Measurements from ENCODE around the gene HSCB.
A peak's percentile ranks its signal among the peaks of the same experiment; 100 is the strongest.
"Not testable (repeated sequence)": the region's sequence is repeated elsewhere in the genome, so short reads cannot be mapped to it uniquely, and the experiment has no call there.

Gene HSCB

DNA sequence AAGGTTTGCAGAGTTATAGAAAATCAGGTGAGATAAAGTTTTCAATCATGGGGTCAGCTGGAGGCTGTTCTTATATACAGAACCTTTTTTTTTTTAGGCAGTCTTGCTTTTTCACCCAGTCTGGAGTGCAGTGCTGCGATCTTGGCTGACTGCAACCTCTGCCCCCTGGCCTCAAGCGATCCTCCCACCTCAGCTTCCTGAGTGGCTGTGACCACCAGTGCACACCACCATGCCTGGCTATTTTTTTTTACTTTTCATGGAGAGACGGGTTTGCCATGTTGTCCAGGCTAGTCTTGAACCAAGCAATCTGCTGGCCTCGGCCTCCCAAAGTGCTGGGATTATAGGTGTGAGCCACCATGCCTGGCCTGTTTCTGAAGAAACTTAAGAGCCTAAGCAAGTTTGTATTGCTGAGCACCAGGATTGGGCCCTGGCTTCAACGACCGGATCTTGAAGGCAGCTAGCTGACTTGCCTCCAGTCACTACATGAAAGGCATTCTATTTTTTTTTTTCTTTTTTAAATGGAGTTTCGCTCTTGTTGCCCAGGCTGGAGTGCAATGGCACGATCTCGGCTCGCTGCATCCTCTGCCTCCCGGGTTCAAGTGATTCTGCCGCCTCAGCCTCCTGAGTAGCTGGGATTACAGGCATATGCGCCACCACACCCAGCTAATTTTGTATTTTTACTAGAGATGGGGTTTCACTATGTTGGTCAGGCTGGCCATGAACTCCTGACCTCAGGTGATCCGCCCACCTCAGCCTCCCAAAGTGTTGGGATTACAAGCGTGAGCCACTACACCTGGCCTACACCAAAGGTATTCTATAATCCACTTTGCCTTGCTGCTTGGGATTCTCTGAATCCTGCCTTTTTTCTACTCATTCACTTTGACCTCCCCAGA, 50.9 kb downstream of the HSCB start:
- DNase-seq: no peak

DNA sequence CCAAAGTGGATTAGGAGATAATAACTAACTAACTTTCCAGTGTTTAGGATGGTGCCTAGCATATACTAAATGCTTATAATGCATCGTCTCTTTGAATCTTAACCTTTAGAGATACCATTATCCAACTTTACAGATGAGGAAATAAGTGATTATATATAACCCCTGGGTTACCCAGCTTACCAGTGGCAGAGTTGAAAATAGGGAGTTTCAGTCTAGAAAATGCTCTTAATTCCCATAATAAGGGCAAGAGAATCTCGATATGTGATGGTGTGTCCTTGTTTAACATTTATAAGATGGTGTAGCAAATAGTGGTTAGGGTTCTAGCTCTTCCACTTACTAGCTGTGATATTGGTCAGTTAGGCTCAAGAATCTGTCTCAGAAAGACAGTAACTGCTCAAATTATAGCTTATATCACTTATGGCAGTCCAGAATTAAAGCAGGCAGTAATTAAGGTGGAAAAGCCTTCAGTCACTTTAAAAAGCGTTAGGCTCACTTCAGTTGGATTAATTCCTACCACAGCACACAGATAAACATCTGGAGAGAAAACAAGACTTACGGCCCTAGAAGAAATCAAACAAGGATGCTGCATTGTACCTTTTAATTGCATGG, 52.2 kb downstream of the HSCB start:
- no peak for DNase-seq

DNA sequence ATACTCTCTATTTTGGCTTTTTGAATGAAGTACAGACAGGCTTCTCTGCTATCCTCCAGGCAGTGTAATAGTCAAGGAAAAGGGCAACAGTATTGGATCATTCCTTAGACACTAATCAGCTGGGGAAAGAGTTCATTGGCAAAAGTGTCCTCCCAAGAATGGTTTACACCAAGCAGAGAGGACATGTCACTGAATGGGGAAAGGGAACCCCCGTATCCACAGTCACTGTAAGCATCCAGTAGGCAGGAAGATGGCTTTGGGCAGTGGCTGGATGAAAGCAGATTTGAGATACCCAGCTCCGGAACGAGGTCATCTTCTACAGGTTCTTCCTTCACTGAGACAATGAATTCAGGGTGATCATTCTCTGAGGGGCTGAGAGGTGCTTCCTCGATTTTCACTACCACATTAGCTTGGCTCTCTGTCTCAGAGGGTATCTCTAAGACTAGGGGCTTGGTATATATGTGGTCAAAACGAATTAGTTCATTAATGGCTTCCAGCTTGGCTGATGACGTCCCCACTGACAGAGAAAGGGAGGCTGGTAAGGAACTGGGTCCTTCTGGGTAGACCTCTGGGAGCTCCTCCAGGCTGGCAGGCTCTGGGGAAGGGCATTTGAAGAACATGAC, 53.3 kb downstream of the HSCB start:
- no peak for DNase-seq

DNA sequence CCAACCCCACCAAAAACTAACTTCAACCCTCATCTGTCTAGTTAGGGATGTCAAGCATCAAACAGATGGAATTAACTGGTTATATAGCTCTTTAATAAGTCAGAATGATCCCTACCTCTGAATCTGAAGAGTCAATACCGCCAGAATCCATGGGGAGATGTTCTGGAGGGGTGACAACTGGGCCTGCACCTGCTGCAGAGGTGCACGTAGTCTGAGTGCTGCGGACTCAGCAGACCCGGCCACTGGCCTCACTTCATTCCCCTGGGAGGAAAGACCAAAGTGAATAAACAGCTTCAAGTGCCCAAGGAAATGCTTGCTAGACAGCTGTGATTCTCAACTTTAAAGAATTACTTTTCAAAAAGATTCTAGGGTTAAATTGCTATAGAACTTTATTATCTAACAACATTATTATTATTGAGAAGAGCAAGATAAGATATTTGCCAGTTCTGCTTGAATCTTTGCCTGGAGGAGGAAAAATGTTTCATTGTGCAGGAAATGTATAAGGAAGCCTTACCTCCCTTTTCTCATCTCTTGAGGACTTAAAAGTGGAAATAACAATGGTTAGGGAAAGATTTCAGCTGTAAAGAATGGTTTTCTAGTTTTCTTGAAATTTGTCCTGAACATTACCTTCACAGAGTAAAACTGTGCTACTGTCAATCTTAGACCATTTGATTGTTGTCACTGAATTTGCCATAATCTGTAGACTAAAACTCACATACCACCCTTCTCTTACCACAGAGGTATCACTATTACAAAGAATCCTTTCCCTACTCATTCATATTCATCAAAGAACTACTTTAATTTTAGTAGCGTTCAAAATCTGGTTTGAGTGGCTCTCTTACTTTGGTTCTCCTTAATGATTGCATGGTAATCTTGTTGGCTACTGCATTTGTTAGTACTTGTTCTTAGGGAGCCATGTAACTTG, 54.4 kb downstream of the HSCB start:
- DNase-seq: no peak

DNA sequence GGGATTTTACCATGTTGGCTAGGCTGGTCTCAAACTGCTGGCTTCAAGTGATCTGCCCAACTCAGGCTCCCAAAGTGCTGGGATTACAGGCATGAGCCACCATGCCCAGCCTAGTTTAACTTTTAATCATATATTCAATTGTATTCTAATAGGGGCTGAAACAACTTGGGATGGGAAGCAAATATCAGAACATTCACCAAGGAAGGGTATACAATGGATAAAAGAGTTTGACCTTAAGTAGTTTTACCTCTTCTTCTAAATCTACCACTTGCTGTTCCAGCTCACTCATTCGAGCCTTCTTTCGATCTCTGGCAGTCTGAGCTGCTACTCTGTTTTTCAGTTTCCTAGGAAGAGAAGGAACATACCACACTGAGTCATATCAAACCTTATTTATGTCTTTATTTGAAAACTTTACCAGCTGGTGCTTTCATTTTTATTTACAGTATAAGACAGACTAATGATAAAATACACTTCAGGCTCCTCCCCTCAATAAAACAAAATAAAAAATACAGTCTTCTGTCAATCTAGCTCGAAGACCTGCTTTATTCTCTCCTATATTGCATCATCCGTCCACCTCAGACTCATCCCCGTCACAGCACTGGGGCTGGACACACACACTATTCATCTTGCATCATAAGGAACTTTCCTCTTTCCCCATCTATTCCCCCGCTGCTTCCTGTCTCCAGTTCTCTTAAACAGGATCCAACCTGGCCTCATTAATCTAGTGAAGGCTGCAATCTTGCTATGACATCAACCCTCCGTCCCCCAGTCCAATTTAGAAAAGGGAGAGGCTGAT, 57.2 kb downstream of the HSCB start:
- DNase-seq: no peak

DNA sequence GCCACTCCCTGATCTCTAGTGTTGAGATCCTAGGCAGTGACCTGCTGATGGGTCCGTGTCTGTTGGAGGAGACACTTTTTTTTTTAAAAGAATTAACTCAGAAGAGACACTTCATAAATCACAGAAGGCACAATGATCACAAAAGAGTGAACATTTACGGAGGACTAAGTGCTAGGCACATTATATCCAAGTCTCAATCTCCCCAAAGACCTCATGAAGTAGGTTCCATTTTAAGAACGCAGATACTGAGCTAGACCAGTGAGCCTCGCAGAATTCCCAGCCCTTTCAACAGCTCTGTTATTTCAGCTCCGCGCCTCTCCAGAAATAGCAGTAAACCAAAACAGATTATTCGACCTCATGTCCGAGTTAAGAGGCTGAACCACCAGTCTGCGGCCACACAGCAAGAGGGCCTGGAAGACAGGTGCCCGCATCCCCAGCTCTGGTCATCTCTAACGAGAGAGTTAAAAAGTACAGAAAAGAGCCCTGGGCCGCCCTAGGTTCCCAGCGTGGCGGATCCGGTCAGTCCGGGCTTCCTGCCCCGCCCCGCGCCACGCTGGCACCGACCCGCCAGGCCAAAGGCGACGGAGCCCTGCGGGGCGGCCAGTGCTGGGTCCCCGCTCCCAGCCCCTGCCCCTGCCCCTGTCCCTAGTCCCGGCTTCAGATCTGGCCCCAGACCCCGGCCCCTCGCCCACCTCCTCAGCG, 57.9 kb downstream of the HSCB start:
- peak; percentile 24 for DNase-seq

DNA sequence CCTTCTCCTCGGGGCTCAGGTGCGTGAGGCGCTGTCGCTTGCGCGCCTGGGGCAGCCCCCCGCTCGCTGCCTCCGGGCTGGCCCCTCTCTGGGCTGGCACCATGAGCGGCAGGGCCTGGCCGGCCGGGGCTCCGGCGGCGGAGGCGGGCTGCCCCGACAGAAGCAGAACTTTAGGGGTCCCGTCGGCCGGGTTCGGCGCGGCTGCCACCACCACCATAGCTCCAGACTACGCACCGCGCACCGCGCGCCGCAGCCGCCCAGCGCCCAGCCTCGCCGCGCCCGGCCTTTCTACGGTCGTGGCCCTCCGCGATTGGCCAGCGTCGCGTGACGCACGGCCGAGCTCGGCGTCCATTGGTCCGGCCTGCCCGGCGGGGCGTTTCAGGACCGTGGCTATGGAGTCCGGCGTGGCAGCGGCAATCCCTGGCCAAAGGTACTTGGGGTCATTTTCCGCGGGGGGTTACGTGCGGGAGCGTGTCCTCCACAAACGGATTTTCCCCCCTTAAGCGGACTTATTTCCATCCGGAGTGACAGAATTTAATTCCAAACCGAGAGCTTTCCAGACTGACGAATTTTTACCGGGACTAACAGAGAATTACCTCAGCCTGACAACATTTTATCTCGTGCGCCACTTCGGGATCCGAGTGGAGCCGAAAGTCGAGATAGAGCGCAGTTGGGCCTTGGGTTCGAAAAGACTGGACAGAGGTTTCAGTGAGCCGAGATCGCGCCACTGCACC, 58.6 kb downstream of the HSCB start, which contains the start of gene XBP1:
Gene XBP1 (minus strand): TSS at position 262 of the 734 bp plus-strand sequence.
- DNase-seq: peak; percentile 88

DNA sequence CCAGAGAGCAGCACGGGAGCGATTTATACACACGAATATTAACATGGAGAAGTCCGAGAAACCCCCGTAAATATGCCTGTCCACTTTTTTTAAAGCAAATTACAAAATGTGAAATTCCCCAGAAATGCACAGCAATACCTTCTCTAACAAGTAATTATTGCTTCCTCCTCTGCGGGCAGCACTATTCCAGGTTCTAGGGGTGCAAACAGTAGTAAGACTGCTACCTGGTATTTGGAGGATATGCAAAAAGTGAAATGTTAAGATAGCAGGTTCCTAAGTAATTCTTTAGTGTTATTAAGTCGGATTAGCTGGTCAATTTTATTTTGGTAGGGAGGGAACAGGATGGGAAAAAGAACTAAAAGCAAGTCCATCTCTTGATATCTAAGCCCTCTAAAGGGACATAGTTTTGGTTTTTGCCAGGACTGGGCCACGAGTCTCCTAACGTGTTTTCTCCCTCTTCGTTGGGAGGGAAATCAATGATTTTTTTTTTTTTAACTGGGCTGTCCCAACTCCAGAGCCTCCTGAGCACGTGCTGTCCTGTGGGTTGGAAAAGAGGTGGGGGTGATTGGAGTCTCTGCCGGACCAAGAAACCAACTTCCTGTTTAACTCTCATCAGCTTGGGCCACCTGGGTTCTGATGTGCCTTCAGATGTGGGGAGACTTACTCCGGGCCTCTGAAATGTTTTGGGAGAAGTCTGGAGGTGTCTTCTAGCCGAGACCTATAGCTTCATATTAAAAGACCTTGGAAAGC, 60.2 kb downstream of the HSCB start:
- no peak for DNase-seq

DNA sequence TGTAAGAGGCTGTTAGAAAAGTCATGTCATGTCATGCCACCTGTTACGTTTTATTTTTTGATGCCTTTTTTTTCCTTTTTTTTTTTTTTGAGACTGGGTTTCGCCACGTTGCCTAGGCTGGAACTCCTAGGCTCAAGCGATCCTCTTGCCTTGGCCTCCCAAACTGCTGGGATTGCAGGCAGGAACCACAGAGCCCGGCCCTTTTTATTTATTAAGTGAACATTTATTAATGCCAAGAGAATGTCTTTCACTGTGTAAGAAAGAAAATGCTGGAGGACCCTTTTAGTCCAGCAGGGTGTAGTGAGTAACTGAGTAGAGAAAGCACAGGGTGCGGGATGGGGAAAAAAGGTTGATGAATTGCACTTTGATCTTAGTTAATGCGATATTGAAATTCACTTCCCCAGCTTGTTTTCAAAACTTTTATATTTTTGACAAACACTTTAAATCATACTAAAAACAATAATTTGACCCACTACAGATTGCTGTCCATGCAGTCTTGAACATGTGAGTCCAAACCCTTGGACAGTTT, 60.8 kb downstream of the HSCB start:
- DNase-seq: no peak

DNA sequence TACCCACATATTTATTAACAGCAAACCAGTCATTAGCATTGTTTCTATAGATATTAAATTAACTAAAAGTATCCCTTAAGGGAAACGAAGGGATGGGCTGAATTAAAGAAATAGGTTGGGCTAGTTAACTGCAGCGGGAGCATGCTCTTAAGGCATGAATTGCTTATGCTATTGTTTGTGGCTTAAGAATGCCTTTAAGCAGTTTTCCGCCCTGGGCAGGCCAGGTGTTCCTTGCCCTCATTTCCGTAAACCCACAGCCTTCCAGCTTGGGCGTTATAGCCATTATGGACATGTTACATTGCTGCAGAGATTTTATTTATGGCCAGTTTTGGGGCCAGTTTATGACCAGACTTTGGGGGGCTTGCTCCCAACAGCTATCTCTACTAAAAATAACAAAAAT, 63.6 kb downstream of the HSCB start:
- DNase-seq: not testable (repeated sequence)
